Fibroblast of villous mesenchyme (primary cell): ENCODE data around the gene CCAR1. TPM values are rescaled to one million over a fixed set of nuclear protein-coding genes. Genes with fewer than 3 reads are reported as not detected.
"Not testable (repeated sequence)": the region's sequence is repeated elsewhere in the genome, so short reads cannot be mapped to it uniquely, and the experiment has no call there.

Experiments used
- DNase-seq: peaks from one replicate; pipeline ENCODE4 v3.0.0-alpha.2; 2010; ENCODE audit warnings: low read depth
- H3K4me3 ChIP-seq: 2 replicates; pipeline ENCODE4 v1.5.1; 2011; ENCODE audit warnings: low read depth, mild to moderate bottlenecking, low read length
- total RNA-seq: library from RNA; depleted of rRNA; stranded (reverse); fragments of >200 nt; gene quantifications from 2 replicates; pipeline ENCODE4 v1.2.3, GENCODE V29; 2012
- TF ChIP-seq, protein P1 (sequence below): IDR thresholded peaks from 2 replicates; pipeline ENCODE4 v1.5.1; 2012; ENCODE audit warnings: low read depth, mild to moderate bottlenecking, low read length; ENCODE audit not compliant: insufficient read depth

The CCAR1 gene
- total RNA-seq, 1 donor, result 47.1 TPM

DNA sequence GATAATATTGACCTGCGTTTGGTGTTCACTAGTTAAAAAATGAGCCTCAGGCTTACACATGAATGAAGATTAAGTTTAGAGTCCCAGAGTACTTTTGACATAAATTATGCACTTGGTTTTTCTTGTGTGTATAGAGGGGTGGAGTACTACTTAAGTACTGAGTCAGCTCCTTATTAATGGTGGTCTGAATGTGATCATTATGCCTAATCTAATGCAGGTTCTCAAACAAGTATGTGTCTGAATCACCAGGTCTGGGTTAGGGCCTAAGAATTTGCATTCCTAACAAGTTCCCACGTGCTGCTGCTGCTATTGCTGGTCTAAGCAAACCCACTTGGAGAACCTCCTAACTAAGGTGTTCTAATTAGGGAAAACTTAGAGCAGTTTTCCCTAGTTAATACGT is 75.6 kb downstream of the CCAR1 start:
- DNase-seq, result no peak
- no peak overlapping the region for H3K4me3 ChIP-seq
- TF ChIP-seq, protein P1, sequence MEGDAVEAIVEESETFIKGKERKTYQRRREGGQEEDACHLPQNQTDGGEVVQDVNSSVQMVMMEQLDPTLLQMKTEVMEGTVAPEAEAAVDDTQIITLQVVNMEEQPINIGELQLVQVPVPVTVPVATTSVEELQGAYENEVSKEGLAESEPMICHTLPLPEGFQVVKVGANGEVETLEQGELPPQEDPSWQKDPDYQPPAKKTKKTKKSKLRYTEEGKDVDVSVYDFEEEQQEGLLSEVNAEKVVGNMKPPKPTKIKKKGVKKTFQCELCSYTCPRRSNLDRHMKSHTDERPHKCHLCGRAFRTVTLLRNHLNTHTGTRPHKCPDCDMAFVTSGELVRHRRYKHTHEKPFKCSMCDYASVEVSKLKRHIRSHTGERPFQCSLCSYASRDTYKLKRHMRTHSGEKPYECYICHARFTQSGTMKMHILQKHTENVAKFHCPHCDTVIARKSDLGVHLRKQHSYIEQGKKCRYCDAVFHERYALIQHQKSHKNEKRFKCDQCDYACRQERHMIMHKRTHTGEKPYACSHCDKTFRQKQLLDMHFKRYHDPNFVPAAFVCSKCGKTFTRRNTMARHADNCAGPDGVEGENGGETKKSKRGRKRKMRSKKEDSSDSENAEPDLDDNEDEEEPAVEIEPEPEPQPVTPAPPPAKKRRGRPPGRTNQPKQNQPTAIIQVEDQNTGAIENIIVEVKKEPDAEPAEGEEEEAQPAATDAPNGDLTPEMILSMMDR, result no peak

DNA sequence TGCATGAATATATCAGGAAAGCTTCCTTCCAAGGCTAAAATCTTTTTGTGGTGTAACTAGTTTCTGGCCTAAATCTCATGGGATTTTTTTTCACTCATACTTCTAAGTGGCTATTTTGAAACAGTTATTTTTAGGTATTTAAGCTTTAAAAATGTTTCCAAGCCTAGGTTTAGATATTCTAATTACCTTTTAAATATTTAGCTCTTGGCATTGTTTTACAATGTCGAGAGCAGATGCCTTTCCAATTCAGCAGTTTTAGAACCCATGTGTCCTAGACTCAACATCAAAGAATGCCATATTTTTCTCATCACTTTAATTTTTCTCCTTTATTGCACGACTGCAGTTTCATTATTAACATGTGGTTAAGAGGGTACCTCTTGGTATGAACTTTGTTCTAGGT is 79.2 kb downstream of the CCAR1 start:
- DNase-seq, result no peak
- no peak overlapping the region for H3K4me3 ChIP-seq
- TF ChIP-seq, protein P1, result no peak

DNA sequence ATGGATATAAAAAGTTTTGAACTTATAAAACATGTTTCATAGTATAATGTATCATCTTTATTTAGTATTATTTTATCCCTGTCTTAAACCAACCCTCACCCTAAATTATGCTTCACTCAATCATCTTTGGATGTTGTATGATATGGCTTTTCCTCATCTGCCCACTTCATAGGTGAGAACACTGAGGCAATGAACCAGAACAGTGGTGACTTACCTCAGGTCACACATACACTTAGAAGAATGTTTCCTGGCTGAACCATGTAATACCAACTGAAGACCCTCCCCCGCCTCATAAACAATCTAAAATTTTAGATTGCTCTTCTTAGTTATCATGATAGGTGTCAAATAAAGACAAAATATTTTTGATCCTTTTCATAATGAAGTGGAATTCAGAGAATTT is 83.7 kb downstream of the CCAR1 start:
- no peak overlapping the region for H3K4me3 ChIP-seq
- TF ChIP-seq, protein P1, result no peak
- no peak for DNase-seq

DNA sequence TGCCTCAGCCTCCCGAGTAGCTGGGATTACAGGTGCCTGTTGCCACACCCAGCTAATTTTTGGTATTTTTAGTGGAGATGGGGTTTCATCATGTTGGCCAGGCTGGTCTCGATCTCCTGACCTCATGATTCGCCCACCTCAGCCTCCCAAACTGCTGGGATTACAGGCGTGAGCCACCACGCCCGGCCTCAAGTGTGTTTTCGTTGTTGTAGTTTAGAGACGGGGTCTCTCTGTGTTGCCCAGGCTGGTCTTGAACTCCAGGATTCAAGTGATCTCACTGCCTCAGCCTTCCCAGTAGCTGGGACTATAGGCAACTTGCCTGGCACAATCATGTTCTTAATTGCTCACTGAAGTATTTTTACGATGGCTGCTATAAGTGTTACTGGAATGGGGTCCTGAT is 89.8 kb downstream of the CCAR1 start:
- not testable (repeated sequence) for H3K4me3 ChIP-seq, DNase-seq

DNA sequence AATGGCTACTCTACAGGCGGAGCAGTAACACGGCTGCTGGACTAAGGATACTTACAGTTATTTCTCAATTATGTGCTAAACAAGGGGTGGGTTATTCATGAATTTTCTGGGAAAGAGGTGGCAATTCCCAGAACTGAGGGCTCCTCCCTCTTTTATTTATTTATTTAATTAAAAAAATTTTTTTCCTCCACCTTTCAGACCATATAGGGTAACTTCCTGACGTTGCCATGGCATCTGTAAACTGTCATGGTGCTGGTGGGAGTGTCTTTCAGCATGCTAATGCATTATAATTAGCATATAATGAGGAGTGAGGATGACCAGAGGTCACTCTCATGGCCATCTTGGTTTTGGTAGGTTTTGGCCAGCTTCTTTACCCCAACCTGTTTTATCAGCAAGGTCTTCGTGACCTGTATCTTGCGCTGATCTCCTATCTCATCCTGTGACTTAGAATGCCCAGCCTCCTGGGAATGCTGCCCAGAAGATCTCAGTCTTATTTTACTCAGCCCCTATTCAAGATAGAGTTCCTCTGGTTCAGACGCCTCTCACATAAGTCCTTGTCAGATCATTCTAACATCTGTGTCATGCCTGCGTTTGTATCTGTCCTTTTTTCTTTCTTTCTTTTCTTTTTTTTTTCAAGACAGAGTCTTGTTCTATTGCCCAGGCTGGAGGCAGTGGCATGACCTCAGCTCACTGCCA is 90.4 kb downstream of the CCAR1 start:
- no peak for DNase-seq
- TF ChIP-seq, protein P1, result no peak
- H3K4me3 ChIP-seq, result no peak overlapping the region

DNA sequence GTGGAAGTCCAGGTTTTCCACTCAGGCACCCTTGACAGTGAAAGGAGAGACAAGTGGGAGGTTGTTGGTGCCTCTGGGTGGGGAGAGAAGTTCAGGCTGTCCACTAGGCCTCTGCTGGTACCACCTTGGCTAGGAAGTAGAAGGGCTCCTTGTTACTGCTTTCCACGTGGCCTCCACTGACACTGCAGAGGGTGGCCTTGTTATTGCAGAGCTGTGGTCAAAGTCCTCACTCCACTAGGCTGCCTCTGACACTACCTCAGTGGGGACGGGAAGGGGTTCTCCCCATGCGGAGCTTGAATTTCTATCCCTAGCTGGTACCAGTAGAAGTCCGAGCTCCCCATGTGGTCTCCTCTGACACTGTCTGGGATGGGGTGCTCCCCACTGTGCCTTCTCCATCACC is 91.4 kb downstream of the CCAR1 start:
- no peak for DNase-seq
- H3K4me3 ChIP-seq, result no peak overlapping the region
- TF ChIP-seq, protein P1, result no peak

DNA sequence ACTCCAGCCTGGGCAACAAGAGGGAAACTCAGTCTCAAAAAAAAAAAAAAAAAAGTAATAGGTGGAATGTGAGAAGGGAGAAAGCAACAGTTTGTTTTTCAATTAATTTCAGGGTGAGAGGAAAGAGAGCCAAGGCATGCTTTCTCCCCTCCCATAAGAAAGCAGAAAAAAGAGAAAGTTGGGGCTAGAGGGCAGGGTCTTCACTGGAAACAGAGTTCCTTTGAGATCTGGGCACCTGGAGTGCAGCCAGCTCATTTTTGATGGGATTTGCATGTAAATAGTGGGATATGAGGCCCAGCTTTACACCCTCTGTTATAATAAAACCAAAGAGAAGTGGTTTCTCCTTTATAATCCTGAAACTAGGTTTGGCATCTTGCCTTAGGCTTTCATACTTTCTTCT is 92.5 kb downstream of the CCAR1 start:
- no peak for DNase-seq
- H3K4me3 ChIP-seq, result no peak overlapping the region
- TF ChIP-seq, protein P1, result no peak
